ENCODE results near the gene RLBP1.
"Not testable (repeated sequence)": the region's sequence is repeated elsewhere in the genome, so short reads cannot be mapped to it uniquely, and the experiment has no call there.

- TF ChIP-seq CTCF (IDR thresholded peaks at IDR 0.05 in 8 of 11, conservative IDR thresholded peaks at IDR 0.05 in 3 of 11); POLR2A (IDR thresholded peaks at IDR 0.05); POLR2AphosphoS5 (IDR thresholded peaks at IDR 0.05): not testable (repeated sequence)
Measured at GRCh38 chr15:89250142-89250541, 28.8 kb upstream of the RLBP1 start.
